Spinal cord (tissue), 10 donors: ENCODE results near the gene CSMD2. TPM values are rescaled to one million over a fixed set of nuclear protein-coding genes. Genes with fewer than 3 reads are reported as not detected.

Source experiments
- DNase-seq, 6 donors: peaks; one replicate each; pipeline versions ENCODE4 v3.0.0 to v3.0.0-alpha.2; 2013 to 2015; ENCODE audit warnings: low spot score in 6 of 6, low read depth in 4 of 6
- H3K27ac ChIP-seq: one replicate; pipeline ENCODE4 v1.5.1; 2013; ENCODE audit warnings: low read depth, low read length, control low read depth
- H3K27me3 ChIP-seq: one replicate; pipeline ENCODE4 v1.6.1; 2013; ENCODE audit warnings: low read length; ENCODE audit not compliant: control insufficient read depth, insufficient read depth
- H3K36me3 ChIP-seq: one replicate; pipeline ENCODE4 v1.6.1; 2013; ENCODE audit warnings: low read length; ENCODE audit not compliant: control insufficient read depth, insufficient read depth
- H3K4me1 ChIP-seq: one replicate; pipeline ENCODE4 v1.6.1; 2013; ENCODE audit warnings: low read length; ENCODE audit not compliant: control insufficient read depth, insufficient read depth
- H3K4me3 ChIP-seq: one replicate; pipeline ENCODE4 v1.5.1; 2013; ENCODE audit warnings: low read depth, low read length, control low read depth
- H3K9me3 ChIP-seq: one replicate; pipeline ENCODE4 v1.6.1; 2013; ENCODE audit warnings: low read length; ENCODE audit not compliant: control insufficient read depth, insufficient read depth
- WGBS: methylation state at CpG from one replicate; pipeline ENCODE4 v1.1.5; 2013; ENCODE audit warnings: missing lambda C conversion rate; ENCODE audit not compliant: insufficient coverage; 5-methylcytosine and 5-hydroxymethylcytosine counted together
- polyA plus RNA-seq, 2 donors: library from polyadenylated mRNA; unstranded; fragments of 120-200 nt; gene quantifications; one replicate each; pipeline ENCODE4 v1.2.1, GENCODE V29; 2013; ENCODE audit not compliant: insufficient read length in 2 of 2
- total RNA-seq, 2 donors: library from RNA; depleted of rRNA in 1 of 2; stranded (reverse); fragments of 120-200 nt in 1 of 2; fragments of >200 nt in 1 of 2; gene quantifications; one replicate each; pipeline versions ENCODE4 v1.2.3 to v1.2.4, GENCODE V29; 2013 to 2014
- donor health status: healthy.

The CSMD2 gene
- total and polyA plus RNA-seq, 4 donors = 16.0 to 26.4 (median 22.2) TPM

DNA sequence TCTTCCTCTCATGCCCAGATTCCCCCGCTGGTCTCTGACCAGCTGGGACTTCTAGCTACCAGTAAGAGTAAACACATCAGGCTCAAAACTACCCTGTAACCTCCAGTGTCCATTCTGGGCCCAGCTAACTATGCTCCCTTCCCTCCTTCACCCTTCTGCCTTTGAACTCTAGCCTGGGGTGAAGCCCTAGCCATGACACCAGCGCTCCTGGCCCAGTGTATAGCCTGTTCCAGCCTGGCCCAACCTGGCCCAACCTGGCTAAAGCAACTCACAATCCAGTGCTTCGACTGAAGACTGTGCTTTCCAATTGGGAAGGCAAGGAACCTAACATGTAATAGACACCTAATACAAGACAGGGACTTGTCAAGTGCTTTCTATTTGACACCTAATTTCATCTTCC is 27.6 kb downstream of the CSMD2 start:
- 100% methylated on average over 3 of the region's 3 CpGs for WGBS
- no peaks in the 10 kb centered on the region for H3K36me3 ChIP-seq

DNA sequence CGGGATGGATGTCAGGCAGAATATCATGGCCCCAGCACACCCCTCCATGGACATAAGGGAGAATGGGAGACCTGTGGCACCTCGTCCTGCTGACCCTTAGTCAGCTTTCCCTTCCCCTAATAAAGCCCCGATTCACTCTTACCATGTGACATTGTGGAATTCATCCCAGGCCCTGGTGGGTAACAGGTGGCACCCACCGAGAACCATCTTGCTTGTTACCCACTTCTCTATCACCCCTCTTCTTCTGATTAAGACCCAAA is 32.9 kb downstream of the CSMD2 start:
- peaks cover 21% of the 10 kb centered on the region for H3K36me3 ChIP-seq
- peaks cover 6% of the 10 kb centered on the region for H3K4me1 ChIP-seq
- H3K27me3 ChIP-seq = no peaks in the 10 kb centered on the region
- no peak overlapping the region for H3K4me3 ChIP-seq
- WGBS = 100% methylated on average over 3 of the region's 4 CpGs
- no peak overlapping the region for H3K27ac ChIP-seq
- no peak for DNase-seq
- H3K9me3 ChIP-seq = no peaks in the 10 kb centered on the region

More for the DNA sequence above, 27.6 kb downstream of the CSMD2 start:
- H3K4me3 ChIP-seq = no peak overlapping the region
- no peak overlapping the region for H3K27ac ChIP-seq
- DNase-seq = no peak
- H3K9me3 ChIP-seq = no peaks in the 10 kb centered on the region
- no peaks in the 10 kb centered on the region for H3K27me3 ChIP-seq
- no peaks in the 10 kb centered on the region for H3K4me1 ChIP-seq

DNA sequence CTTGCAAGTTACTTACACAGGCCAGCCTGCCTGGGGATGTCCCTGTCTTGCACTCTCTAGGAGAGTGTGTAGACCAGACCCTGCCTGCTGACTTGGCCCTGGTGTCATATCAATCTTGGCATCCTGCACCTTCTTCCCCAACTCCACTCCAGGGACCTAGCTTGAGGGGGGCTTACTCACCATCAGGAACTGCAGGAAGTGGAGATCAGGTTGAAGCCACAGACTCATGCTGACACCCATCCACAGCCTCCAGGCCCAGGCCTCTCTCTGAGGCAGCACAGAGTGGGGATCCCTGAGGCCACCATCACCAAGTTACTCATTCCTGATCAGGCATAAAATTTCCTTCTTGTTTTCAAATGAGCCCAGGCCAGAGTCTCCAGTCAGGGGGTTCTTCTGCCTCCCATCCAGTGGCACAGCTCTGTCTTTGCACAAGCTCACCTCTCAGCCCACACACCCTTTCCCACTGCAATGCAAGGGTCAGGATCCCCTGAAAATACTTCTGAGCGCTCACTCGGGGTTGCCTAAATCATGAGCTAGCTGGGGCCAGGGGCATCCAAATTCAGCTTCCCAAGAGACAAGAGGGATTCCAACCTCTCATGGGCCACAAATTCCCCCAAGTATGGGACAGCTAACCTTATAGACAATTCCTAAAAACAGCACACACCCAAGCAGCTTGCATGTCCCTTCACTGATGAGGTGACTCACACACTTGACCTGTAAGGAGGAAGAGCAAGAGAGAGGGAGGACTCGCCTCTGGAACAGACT is 33.5 kb downstream of the CSMD2 start:
- no peak overlapping the region for H3K4me3 ChIP-seq
- 100% methylated on average over 2 of the region's 3 CpGs for WGBS
- H3K36me3 ChIP-seq = peaks cover 23% of the 10 kb centered on the region
- H3K27me3 ChIP-seq = no peaks in the 10 kb centered on the region
- H3K9me3 ChIP-seq = no peaks in the 10 kb centered on the region
- H3K27ac ChIP-seq = no peak overlapping the region
- peaks cover 6% of the 10 kb centered on the region for H3K4me1 ChIP-seq
- DNase-seq = no peak

DNA sequence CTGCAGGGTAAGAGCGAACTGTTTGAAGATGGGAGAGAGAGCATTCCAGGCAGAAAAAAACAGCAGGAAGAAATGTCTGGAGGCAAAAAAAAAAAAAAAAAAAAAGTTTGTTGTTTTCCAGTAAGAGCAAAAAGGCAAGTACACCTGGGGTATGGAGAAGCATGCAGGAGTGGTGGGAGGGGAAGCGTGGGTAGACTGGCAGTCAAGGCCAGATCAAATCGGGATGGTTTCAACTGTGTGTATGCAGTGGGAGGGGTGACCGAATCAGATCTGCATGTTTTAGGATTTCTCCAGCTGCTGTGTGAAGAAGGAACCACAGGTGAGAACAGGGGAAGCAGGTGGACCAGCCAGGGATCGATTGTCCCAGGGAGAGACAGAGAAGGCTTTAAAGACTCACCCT is 34.7 kb downstream of the CSMD2 start:
- no peak overlapping the region for H3K27ac ChIP-seq
- no peak overlapping the region for H3K4me3 ChIP-seq
- no peak for DNase-seq
- WGBS = 92% methylated on average over 4 of the region's 5 CpGs
- no peaks in the 10 kb centered on the region for H3K27me3 ChIP-seq
- peaks cover 26% of the 10 kb centered on the region for H3K36me3 ChIP-seq
- H3K4me1 ChIP-seq = peaks cover 11% of the 10 kb centered on the region
- H3K9me3 ChIP-seq = no peaks in the 10 kb centered on the region

DNA sequence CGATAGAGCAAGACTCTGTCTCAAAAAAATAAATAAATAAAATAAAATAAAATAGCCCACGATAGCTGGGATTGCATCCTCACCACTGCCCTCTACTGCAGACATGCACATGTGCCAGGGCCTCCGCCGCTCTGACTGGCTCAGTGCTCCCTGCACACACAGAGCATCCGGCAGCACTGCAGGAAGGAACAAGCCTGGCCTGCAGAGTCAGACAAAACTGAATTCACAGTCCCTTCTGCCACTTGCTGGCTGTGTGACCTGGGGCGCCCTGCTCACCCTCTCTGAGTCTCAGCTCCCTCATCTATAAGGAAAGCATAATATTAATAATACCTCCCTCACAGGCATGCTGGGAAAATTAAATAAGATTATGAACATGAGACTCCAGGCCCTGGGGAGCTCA is 35.4 kb downstream of the CSMD2 start:
- Histone ChIP-seq H3K9me3 (no peaks in the 10 kb centered on the region), H3K36me3 (peaks cover 26% of the 10 kb centered on the region), H3K27me3 (no peaks in the 10 kb centered on the region), H3K4me3 (no peak overlapping the region), H3K27ac (no peak overlapping the region), H3K4me1 (peaks cover 11% of the 10 kb centered on the region)
- WGBS = 71% methylated on average over 4 of the region's 6 CpGs
- DNase-seq = no peak

DNA sequence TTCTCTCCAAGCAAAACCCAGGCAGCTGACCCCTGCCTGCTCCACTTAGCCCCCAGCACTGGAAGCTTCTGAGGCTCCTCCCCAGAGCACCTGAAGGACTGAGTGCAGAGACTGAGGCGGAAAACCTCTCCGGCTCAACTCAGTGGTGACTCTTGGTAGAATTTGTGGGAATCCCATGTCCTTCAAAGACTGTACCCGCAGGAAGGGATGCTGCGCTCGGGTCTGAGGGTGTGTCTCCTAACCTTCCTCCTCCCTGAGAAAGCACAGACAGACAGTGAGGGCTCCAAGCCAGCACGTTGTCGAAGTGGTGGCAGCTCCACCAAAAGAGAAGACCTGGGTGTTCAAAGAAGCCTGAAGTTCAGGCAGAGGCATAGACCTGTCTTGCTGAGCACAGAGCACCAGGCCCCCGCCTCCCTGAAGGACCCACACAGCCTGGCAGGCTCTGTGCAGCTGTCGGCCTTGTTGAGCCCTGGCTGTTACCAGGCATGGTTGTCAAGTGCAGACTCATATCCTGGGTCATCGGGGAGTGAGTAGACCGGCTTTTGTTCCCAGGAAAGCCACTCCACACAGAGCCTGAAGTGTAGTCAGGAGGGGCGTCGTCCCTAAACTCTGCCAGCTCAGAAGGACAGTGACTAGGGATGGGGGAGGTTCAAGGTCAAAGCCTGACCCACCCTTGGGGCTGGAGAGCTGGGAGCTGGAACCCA is 36.7 kb downstream of the CSMD2 start:
- no peaks in the 10 kb centered on the region for H3K27me3 ChIP-seq
- H3K4me3 ChIP-seq = no peak overlapping the region
- WGBS = 85% methylated on average over 13 of the region's 13 CpGs
- peaks cover 26% of the 10 kb centered on the region for H3K36me3 ChIP-seq
- no peak overlapping the region for H3K27ac ChIP-seq
- H3K9me3 ChIP-seq = no peaks in the 10 kb centered on the region
- H3K4me1 ChIP-seq = peaks cover 11% of the 10 kb centered on the region
- DNase-seq = no peak

DNA sequence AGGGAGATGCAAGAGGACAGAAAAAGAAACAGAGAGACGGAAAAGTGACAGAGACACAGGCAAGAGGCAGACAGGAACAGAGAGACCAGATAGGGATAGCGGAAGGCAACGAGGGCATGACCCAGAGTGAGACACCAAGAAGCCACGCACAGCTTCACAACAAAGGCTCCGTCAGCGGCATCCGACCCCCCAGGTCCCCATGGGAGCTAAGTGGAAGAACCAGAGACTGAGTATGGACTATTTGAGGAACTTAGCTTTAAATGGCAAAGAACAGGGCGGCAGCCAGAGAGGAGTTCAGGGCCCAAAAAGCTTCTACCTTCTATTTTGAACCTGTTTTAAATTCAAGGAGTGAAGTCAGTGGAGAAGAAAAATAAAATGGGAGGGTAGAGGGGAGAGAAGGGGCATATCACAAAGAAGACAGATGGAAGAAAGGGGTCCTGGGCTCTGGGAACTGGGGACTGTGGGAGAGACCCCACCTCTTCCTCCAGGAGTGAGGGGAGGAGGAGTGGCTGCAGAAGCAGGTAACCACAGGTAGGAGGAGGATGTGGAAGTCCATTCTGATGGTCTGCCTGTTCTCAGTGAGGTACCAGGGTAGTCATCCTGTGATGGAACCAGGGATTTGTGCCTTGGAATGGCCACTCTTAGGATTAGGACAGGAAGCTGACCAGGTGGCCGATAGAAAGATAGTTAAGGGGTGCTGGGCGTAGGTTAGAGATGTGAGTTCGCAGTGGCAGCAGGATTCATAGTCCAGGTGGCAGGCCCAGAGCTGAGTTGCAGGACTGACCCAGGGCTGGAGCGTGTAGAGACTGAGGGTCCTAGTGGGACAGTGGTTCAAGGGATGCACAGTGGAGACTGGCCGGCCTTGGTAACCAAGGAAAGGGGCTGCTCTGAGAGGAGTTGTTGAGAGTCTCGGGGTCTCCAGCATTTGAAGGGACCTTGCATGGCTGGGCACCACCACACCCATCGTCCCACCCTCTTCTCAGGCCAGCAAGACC is 37.7 kb downstream of the CSMD2 start:
- Histone ChIP-seq H3K27me3 (no peaks in the 10 kb centered on the region), H3K36me3 (peaks cover 26% of the 10 kb centered on the region), H3K4me3 (no peak overlapping the region), H3K9me3 (no peaks in the 10 kb centered on the region), H3K4me1 (peaks cover 11% of the 10 kb centered on the region), H3K27ac (no peak overlapping the region)
- no peak for DNase-seq
- 96% methylated on average over 9 of the region's 15 CpGs for WGBS

DNA sequence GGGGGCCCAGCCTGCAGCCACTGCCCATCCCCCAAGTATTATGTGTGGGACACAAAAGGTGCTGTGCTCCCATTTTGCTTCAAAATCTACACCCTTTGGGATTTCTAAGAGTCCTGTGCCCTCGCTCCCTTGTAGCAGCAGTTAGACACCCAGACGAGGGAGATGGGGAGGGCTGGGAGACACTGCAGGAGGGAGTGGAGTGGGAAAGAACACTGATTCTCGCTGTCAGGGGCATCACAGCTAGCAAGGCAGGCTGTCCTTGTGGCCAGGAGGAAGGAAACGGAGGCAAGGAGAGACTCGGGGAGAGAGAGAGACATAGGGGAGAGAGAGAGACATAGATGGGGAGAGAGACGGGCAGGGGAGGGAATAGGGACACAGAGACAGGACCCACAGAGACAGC is 38.5 kb downstream of the CSMD2 start:
- Histone ChIP-seq H3K4me1 (peaks cover 11% of the 10 kb centered on the region), H3K9me3 (no peaks in the 10 kb centered on the region), H3K4me3 (no peak overlapping the region), H3K27ac (no peak overlapping the region), H3K36me3 (peaks cover 23% of the 10 kb centered on the region), H3K27me3 (no peaks in the 10 kb centered on the region)
- DNase-seq = no peak
- WGBS = 72% methylated on average over 6 of the region's 6 CpGs

DNA sequence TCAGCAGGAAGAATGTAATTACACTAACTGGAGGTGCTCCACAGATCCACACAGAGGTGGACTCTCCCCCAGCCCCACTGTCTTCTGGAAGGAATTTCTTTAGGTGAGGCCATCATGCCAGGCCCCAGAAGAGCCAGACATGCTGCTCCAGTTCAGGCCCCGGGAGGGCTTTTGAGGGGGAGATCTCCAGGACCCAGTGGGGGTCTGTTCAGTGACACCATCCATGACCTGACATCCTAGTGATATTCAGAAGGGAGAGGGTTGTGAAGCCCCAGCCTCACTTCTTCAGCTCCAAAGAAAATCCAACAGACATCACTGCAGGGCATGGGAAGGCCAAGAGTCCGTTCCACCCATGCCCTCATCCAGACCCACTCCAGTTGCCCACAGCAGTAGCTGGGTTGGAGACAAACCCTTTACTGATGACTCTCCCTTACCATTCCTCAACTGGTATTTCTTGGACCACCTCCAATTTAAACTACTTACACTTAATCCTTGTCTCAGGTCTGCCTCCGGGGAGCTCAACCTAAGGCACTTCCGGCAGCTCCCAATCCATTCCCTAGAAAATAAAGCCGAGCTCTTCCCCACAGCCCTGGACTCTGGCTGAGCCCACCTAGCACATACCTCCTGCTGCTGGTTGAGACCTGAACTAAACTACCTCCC is 39.2 kb downstream of the CSMD2 start:
- no peak overlapping the region for H3K4me3 ChIP-seq
- no peaks in the 10 kb centered on the region for H3K9me3 ChIP-seq
- no peaks in the 10 kb centered on the region for H3K27me3 ChIP-seq
- H3K27ac ChIP-seq = no peak overlapping the region
- peaks cover 11% of the 10 kb centered on the region for H3K4me1 ChIP-seq
- 87% methylated on average over 5 of the region's 5 CpGs for WGBS
- peaks cover 21% of the 10 kb centered on the region for H3K36me3 ChIP-seq
- DNase-seq = peak in 1 of 6 donors; percentile 12
